IMR-90 (cell line): ENCODE measurements around the gene WDTC1. TPM values are rescaled to one million over a fixed set of nuclear protein-coding genes. Genes with fewer than 3 reads are reported as not detected.

Experiments
- ATAC-seq: fragments of 200-7000 bp; cut with Tn5 transposase; 2 replicates; pipeline ENCODE4 v1.9.1; 2020; ENCODE audit warnings: low read depth, mild to moderate bottlenecking, moderate library complexity
- BruUV-seq: library from RNA; stranded (reverse); fragments of 400-500 nt; replicated peaks from 2 replicates; lab custom pipeline; 2021; lab: Mats Ljungman, UMichigan
- CTCF ChIA-PET: fragments of 300-600 bp; formaldehyde crosslinking; extraction: SDS; loops from one replicate; lab custom pipeline; 2021; ENCODE audit warnings: antibody characterized with exemption; lab: Yijun Ruan, JAX
- POLR2A ChIA-PET: fragments of 300-600 bp; sonication (Branson Sonifier 250); formaldehyde crosslinking; loops from one replicate; lab custom pipeline; 2022; ENCODE audit warnings: antibody characterized with exemption; ENCODE audit not compliant: unreplicated experiment; lab: Charles Lee
- DNase-seq: peaks from one replicate; pipeline ENCODE4 v3.0.0; 2013
- H2AFZ ChIP-seq: replicated peaks from 2 replicates; pipeline ENCODE3; 2013; ENCODE audit warnings: low read length, mild to moderate bottlenecking; ENCODE audit not compliant: poor library complexity
- H2AK5ac ChIP-seq: 2 replicates; pipeline ENCODE4 v1.6.1; 2013; ENCODE audit warnings: low read depth, low read length, inconsistent platforms
- H2AK9ac ChIP-seq: replicated peaks from 2 replicates; pipeline ENCODE3; 2013; ENCODE audit warnings: mild to moderate bottlenecking, low read depth, low read length, moderate library complexity; ENCODE audit not compliant: poor library complexity
- H2BK120ac ChIP-seq: 2 replicates; pipeline ENCODE4 v1.6.1; 2013; ENCODE audit warnings: low read depth, low read length, inconsistent platforms
- H2BK15ac ChIP-seq: 3 replicates; pipeline ENCODE4 v1.6.1; 2013; ENCODE audit warnings: low read depth, low read length, inconsistent platforms
- H2BK20ac ChIP-seq: 2 replicates; pipeline ENCODE4 v1.6.1; 2013; ENCODE audit warnings: low read depth, mild to moderate bottlenecking, inconsistent platforms, low read length, moderate library complexity
- H2BK5ac ChIP-seq: 2 replicates; pipeline ENCODE4 v1.6.1; 2013; ENCODE audit warnings: mild to moderate bottlenecking, low read depth, low read length, inconsistent platforms; ENCODE audit not compliant: poor library complexity, severe bottlenecking
- H3K14ac ChIP-seq: replicated peaks from 2 replicates; pipeline ENCODE4 v1.6.1; 2013; ENCODE audit warnings: low read depth, low read length, inconsistent platforms
- H3K18ac ChIP-seq: 2 replicates; pipeline ENCODE4 v1.6.1; 2013; ENCODE audit warnings: low read depth, low read length, control low read depth
- H3K23ac ChIP-seq: 2 replicates; pipeline ENCODE4 v1.6.1; 2013; ENCODE audit warnings: low read depth, low read length, inconsistent platforms
- H3K27ac ChIP-seq: 2 replicates; pipeline ENCODE4 v1.5.1; 2013; ENCODE audit warnings: mild to moderate bottlenecking, control low read depth, low read length; ENCODE audit not compliant: insufficient read depth
- H3K27me3 ChIP-seq: 2 replicates; pipeline ENCODE4 v1.6.1; 2013; ENCODE audit warnings: low read length; ENCODE audit not compliant: control insufficient read depth, insufficient read depth
- H3K36me3 ChIP-seq: 2 replicates; pipeline ENCODE4 v1.6.1; 2013; ENCODE audit warnings: low read length, mixed read lengths; ENCODE audit not compliant: control insufficient read depth, insufficient read depth
- H3K4ac ChIP-seq: 2 replicates; pipeline ENCODE4 v1.6.1; 2013; ENCODE audit warnings: low read depth, low read length, inconsistent platforms
- H3K4me1 ChIP-seq: 2 replicates; pipeline ENCODE4 v1.6.1; 2013; ENCODE audit warnings: low read length, mixed read lengths; ENCODE audit not compliant: control insufficient read depth, insufficient read depth
- H3K4me2 ChIP-seq: 2 replicates; pipeline ENCODE4 v1.6.1; 2013; ENCODE audit warnings: low read depth, mild to moderate bottlenecking, control low read depth, low read length, moderate library complexity
- H3K4me3 ChIP-seq: 2 replicates; pipeline ENCODE4 v1.5.1; 2013; ENCODE audit warnings: low read depth, mild to moderate bottlenecking, control low read depth, low read length, moderate library complexity; ENCODE audit not compliant: insufficient read depth
- H3K56ac ChIP-seq: 2 replicates; pipeline ENCODE4 v1.6.1; 2013; ENCODE audit warnings: low read length, inconsistent platforms; ENCODE audit not compliant: insufficient read depth; ENCODE audit errors: extremely low read depth
- H3K79me1 ChIP-seq, 2 experiments: 2 replicates each; pipeline ENCODE4 v1.6.1; 2013; ENCODE audit warnings: low read length in 2 of 2, inconsistent platforms in 1 of 2, low read depth in 1 of 2
- H3K9ac ChIP-seq: 2 replicates; pipeline ENCODE4 v1.6.1; 2013; ENCODE audit warnings: low read depth, low read length, control low read depth
- H3K9me1 ChIP-seq: 2 replicates; pipeline ENCODE4 v1.6.1; 2013; ENCODE audit warnings: low read length, inconsistent platforms; ENCODE audit not compliant: insufficient read depth
- H3K9me3 ChIP-seq: 2 replicates; pipeline ENCODE4 v1.6.1; 2013; ENCODE audit warnings: low read length; ENCODE audit not compliant: control insufficient read depth, insufficient read depth
- H4K20me1 ChIP-seq: 2 replicates; pipeline ENCODE4 v1.6.1; 2013; ENCODE audit warnings: low read length, inconsistent platforms; ENCODE audit not compliant: insufficient read depth
- H4K5ac ChIP-seq: 2 replicates; pipeline ENCODE4 v1.6.1; 2013; ENCODE audit warnings: mild to moderate bottlenecking, low read depth, low read length, control low read depth
- H4K8ac ChIP-seq, 2 experiments: 2 replicates each; pipeline ENCODE4 v1.6.1; 2013; ENCODE audit warnings: low read depth in 2 of 2, low read length in 2 of 2, control low read depth in 1 of 2, inconsistent platforms in 1 of 2
- H4K91ac ChIP-seq: 2 replicates; pipeline ENCODE4 v1.6.1; 2013; ENCODE audit warnings: low read depth, low read length, inconsistent platforms; ENCODE audit not compliant: insufficient read depth
- MAFK ChIP-seq: IDR thresholded peaks from 2 replicates; pipeline ENCODE4 v1.6.1; 2012; ENCODE audit warnings: low read depth, low read length, improper control_type of control experiment
- MAZ ChIP-seq: IDR thresholded peaks from 2 replicates; pipeline ENCODE4 v1.6.1; 2012; ENCODE audit warnings: low read depth, mild to moderate bottlenecking, low read length, improper control_type of control experiment, moderate library complexity, borderline replicate concordance
- WGBS, 2 experiments: methylation state at CpG; one replicate each; pipeline versions ENCODE4 v1.1.5 to v1.1.7; 2013; ENCODE audit warnings: missing lambda C conversion rate in 2 of 2; ENCODE audit not compliant: insufficient read length in 1 of 2; ENCODE audit errors: extremely low coverage in 2 of 2; 5-methylcytosine and 5-hydroxymethylcytosine counted together
- dilution Hi-C: fragments of 300-500 bp; cut with HindIII; formaldehyde crosslinking; loops from one replicate; pipeline ENCODE4 v1.14.3; 2018; ENCODE audit warnings: low sequenced_read_pairs; ENCODE audit not compliant: unreplicated experiment
- in situ Hi-C: fragments of 300-500 bp; cut with MboI; formaldehyde crosslinking; loops from 3 replicates; pipeline ENCODE4 v1.14.3; 2019; ENCODE audit warnings: low sequenced_read_pairs, inconsistent platforms, mixed read lengths
- intact Hi-C: fragments of 100-400 bp; cut with micrococcal nuclease; formaldehyde crosslinking; loops from 2 replicates; pipeline ENCODE4 v1.10.0; 2022
- polyA plus RNA-seq, 3 experiments: library from polyadenylated mRNA; depleted of rRNA; stranded (reverse); fragments of >200 nt; gene quantifications; 2 replicates each; pipeline ENCODE4 v1.2.3, GENCODE V29; 2012; ENCODE audit warnings: low replicate concordance in 1 of 3
- total RNA-seq: library from RNA; depleted of rRNA; stranded (reverse); fragments of >200 nt; gene quantifications from 2 replicates; pipeline ENCODE4 v1.2.3, GENCODE V29; 2012

The WDTC1 gene
- total and polyA plus RNA-seq, 2 of the 4 experiments (the other 2 are of a cell fraction), result 9.9 to 15.2 TPM

GRCh38 chr1:27338751-27339150 lies 104.3 kb downstream of the WDTC1 start:
- no peak overlapping the region for H2BK120ac ChIP-seq
- CTCF ChIA-PET, result no interaction called here
- peaks cover 7% of the 10 kb centered on the region; the same call in 1 of the 2 replicates for H3K9me1 ChIP-seq
- no peak overlapping the region for H2AK5ac ChIP-seq
- no peak overlapping the region for H4K91ac ChIP-seq
- WGBS, 2 experiments, result 100% methylated on average over 3 of the region's 6 CpGs; no CpG with 5 or more reads in 1 of the 2 experiments
- no peak overlapping the region for H4K8ac ChIP-seq
- H3K14ac ChIP-seq, result no peak overlapping the region
- no peak overlapping the region for H2AFZ ChIP-seq
- no peak overlapping the region for H3K4me3 ChIP-seq
- no peak overlapping the region for H3K23ac ChIP-seq
- no peak overlapping the region for H3K4ac ChIP-seq
- intact Hi-C loops, result no loop called here
- no peak overlapping the region for H2BK15ac ChIP-seq
- BruUV-seq, result no TSS peak
- H3K4me1 ChIP-seq, result peaks cover 14% of the 10 kb centered on the region
- H2BK20ac ChIP-seq, result no peak overlapping the region
- H3K4me2 ChIP-seq, result no peak overlapping the region
- no peak overlapping the region for H2BK5ac ChIP-seq
- dilution Hi-C loops, result no loop called here
- in situ Hi-C loops, result no loop called here
- ATAC-seq (no peak), DNase-seq (no peak)
- H2AK9ac ChIP-seq, result no peak overlapping the region
- H3K18ac ChIP-seq, result no peak overlapping the region
- peaks cover 26% of the 10 kb centered on the region for H3K36me3 ChIP-seq
- H4K20me1 ChIP-seq, result no peaks in the 10 kb centered on the region
- TF ChIP-seq MAZ (no peak), MAFK (no peak)
- H3K27ac ChIP-seq, result no peak overlapping the region
- no peak overlapping the region for H3K56ac ChIP-seq
- POLR2A ChIA-PET, result no interaction called here
- no peak overlapping the region for H4K5ac ChIP-seq
- H3K9me3 ChIP-seq, result no peaks in the 10 kb centered on the region
- H3K79me1 ChIP-seq, result no peaks in the 10 kb centered on the region; a peak in 1 of 4 replicates
- no peaks in the 10 kb centered on the region for H3K27me3 ChIP-seq
- H3K9ac ChIP-seq, result no peak overlapping the region
